K562 (cell line): ENCODE data around the gene GNAL. TPM values are rescaled to one million over a fixed set of nuclear protein-coding genes. Genes with fewer than 3 reads are reported as not detected.

Experiments used
- ATAC-seq: fragments of 200-7000 bp; cut with Tn5 transposase; 3 replicates; pipeline ENCODE4 v1.9.1; 2020; ENCODE audit warnings: moderate library complexity
- BruUV-seq: library from RNA; stranded (reverse); fragments of 400-500 nt; replicated peaks from 2 replicates; lab custom pipeline; 2021; lab: Mats Ljungman, UMichigan
- CTCF ChIA-PET: fragments of 300-600 bp; formaldehyde crosslinking; extraction: SDS; loops from one replicate; lab custom pipeline; 2021; ENCODE audit warnings: low intra/inter-chr PET ratio; lab: Yijun Ruan, JAX
- POLR2A ChIA-PET: fragments of 300-600, 350-650 bp; sonication (Branson Sonifier 250); formaldehyde crosslinking; extraction: SDS; loops from one replicate; lab custom pipeline; 2021; ENCODE audit warnings: antibody characterized with exemption, inconsistent platforms; lab: Yijun Ruan, JAX
- DNase-seq, 4 experiments: peaks; one replicate each; pipeline versions ENCODE4 v3.0.0 to v3.0.0-alpha.2; 2011 to 2018; ENCODE audit warnings: low spot score in 3 of 4, mixed read lengths in 3 of 4; ENCODE audit errors: extremely low read depth in 1 of 4
- FAIRE-seq: peaks from 2 replicates; lab custom pipeline; 2011; peaks lifted over from hg19 to GRCh38; lab: Jason Lieb, UNC
- H2AFZ ChIP-seq: 2 replicates; pipeline ENCODE4 v1.6.0; 2011; ENCODE audit warnings: low read depth, low read length, control low read depth, inconsistent platforms
- H3K27ac ChIP-seq: fragments of 200-600 bp; 3 replicates; pipeline ENCODE4 v1.8.0; 2011; ENCODE audit warnings: low read depth, mild to moderate bottlenecking, control low read depth, inconsistent platforms, low read length, moderate library complexity, mixed read lengths; ENCODE audit errors: extremely low read depth
- H3K27me3 ChIP-seq, 2 experiments: fragments of 300-600 bp in 1 of 2; 2 replicates in 1 of 2; 3 replicates in 1 of 2; pipeline versions ENCODE4 v1.6.0 to v1.8.0; 2011; ENCODE audit warnings: inconsistent platforms in 2 of 2, low read length in 2 of 2, mild to moderate bottlenecking in 1 of 2, mixed read lengths in 1 of 2, moderate library complexity in 1 of 2; ENCODE audit not compliant: control insufficient read depth in 2 of 2, insufficient read depth in 2 of 2
- H3K36me3 ChIP-seq: fragments of 300-600 bp; 3 replicates; pipeline ENCODE4 v1.8.0; 2011; ENCODE audit warnings: mild to moderate bottlenecking, low read length, inconsistent platforms; ENCODE audit not compliant: control insufficient read depth, insufficient read depth
- H3K4me1 ChIP-seq, 2 experiments: fragments of 200-600 bp in 1 of 2; replicated peaks in 1 of 2; 2 replicates in 1 of 2; 3 replicates in 1 of 2; pipeline versions ENCODE4 v1.5.1 to v1.8.0; 2011; ENCODE audit warnings: inconsistent platforms in 2 of 2, low read length in 2 of 2, mild to moderate bottlenecking in 1 of 2, mixed read lengths in 1 of 2, moderate library complexity in 1 of 2; ENCODE audit not compliant: control insufficient read depth in 2 of 2, insufficient read depth in 2 of 2
- H3K4me2 ChIP-seq: 2 replicates; pipeline ENCODE4 v1.6.1; 2011; ENCODE audit warnings: low read length, control low read depth, inconsistent platforms, mixed read lengths; ENCODE audit not compliant: insufficient read depth
- H3K4me3 ChIP-seq: fragments of 200-600 bp; sonication (generic), shearing (Covaris generic); 2 replicates; pipeline ENCODE4 v1.5.1; 2016; ENCODE audit warnings: control low read depth, inconsistent platforms
- H3K79me2 ChIP-seq: fragments of 200-600 bp; 3 replicates; pipeline ENCODE4 v1.8.0; 2011; ENCODE audit warnings: low read length, inconsistent platforms; ENCODE audit not compliant: control insufficient read depth, insufficient read depth
- H3K9ac ChIP-seq, 2 experiments: 2 replicates each; pipeline versions ENCODE4 v1.6.0 to v1.6.1; 2011; ENCODE audit warnings: low read depth in 2 of 2, low read length in 2 of 2, control low read depth in 1 of 2, inconsistent platforms in 1 of 2, mild to moderate bottlenecking in 1 of 2, mixed read lengths in 1 of 2; ENCODE audit not compliant: insufficient read depth in 1 of 2
- H3K9me1 ChIP-seq: one replicate; pipeline ENCODE4 v1.6.0; 2011; ENCODE audit warnings: inconsistent platforms, mild to moderate bottlenecking, low read length, moderate library complexity; ENCODE audit not compliant: control insufficient read depth, insufficient read depth
- H3K9me3 ChIP-seq: replicated peaks from 2 replicates; pipeline ENCODE4 v1.5.1; 2011; ENCODE audit warnings: low read depth, low read length, inconsistent platforms; ENCODE audit not compliant: control insufficient read depth, insufficient read depth
- H4K20me1 ChIP-seq: replicated peaks from 2 replicates; pipeline ENCODE4 v1.6.1; 2011; ENCODE audit warnings: low read length, inconsistent platforms, mixed read lengths; ENCODE audit not compliant: control insufficient read depth, insufficient read depth
- CREM ChIP-seq: IDR thresholded peaks from 2 replicates; pipeline ENCODE4 v1.6.1; 2014; ENCODE audit warnings: antibody characterized with exemption, low read depth
- CXXC5 ChIP-seq: fragments of 250-450 bp; sonication (Bioruptor Pico); IDR thresholded peaks from 2 replicates; pipeline ENCODE4 v1.8.0; 2022; ENCODE audit warnings: inconsistent platforms, mild to moderate bottlenecking, moderate library complexity
- EP400 ChIP-seq: fragments of 450-650 bp; IDR thresholded peaks from 2 replicates; pipeline ENCODE4 v1.6.1; 2017; ENCODE audit warnings: antibody characterized with exemption, mild to moderate bottlenecking, moderate library complexity
- HDAC2 ChIP-seq: fragments of 450-650 bp; IDR thresholded peaks from 2 replicates; pipeline ENCODE4 v1.6.1; 2016; ENCODE audit warnings: mild to moderate bottlenecking
- L3MBTL2 ChIP-seq: fragments of 450-650 bp; IDR thresholded peaks from 2 replicates; pipeline ENCODE4 v1.6.1; 2016; ENCODE audit warnings: mild to moderate bottlenecking, moderate library complexity
- MEF2A ChIP-seq: IDR thresholded peaks from 2 replicates; pipeline ENCODE4 v1.6.1; 2011; ENCODE audit warnings: low read depth, mild to moderate bottlenecking, low read length, moderate library complexity; ENCODE audit not compliant: control insufficient read depth
- NBN ChIP-seq: fragments of 450-650 bp; IDR thresholded peaks from 2 replicates; pipeline ENCODE4 v1.6.1; 2016; ENCODE audit warnings: low read depth, mild to moderate bottlenecking
- PCBP2 ChIP-seq: fragments of 200-400 bp; formaldehyde crosslinking; IDR thresholded peaks from 2 replicates; pipeline ENCODE4 v1.6.1; 2018; ENCODE audit warnings: low read length, low read depth, mild to moderate bottlenecking, moderate library complexity; ENCODE audit not compliant: poor library complexity, severe bottlenecking
- RHOXF2B ChIP-seq: fragments of 250-450 bp; sonication (Bioruptor Pico); conservative IDR thresholded peaks from 2 replicates; pipeline ENCODE4 v1.5.1; 2021
- SP1 ChIP-seq: sonication (generic); formaldehyde crosslinking; IDR thresholded peaks from 2 replicates; pipeline ENCODE4 v1.8.1; 2022; ENCODE audit warnings: mild to moderate bottlenecking, missing genetic modification reagents
- TARDBP ChIP-seq: fragments of 450-650 bp; IDR thresholded peaks from 2 replicates; pipeline ENCODE4 v1.6.1; 2016
- ZSCAN32 ChIP-seq: fragments of 450-650 bp; formaldehyde crosslinking; IDR thresholded peaks from 2 replicates; pipeline ENCODE4 v1.4.0; 2020; ENCODE audit warnings: mild to moderate bottlenecking, moderate library complexity
- WGBS: fragments of 100-300 bp; shearing (Covaris generic); methylation state at CpG from one replicate; pipeline ENCODE4 v1.1.6; 2016; ENCODE audit warnings: low coverage, mixed read lengths; ENCODE audit not compliant: insufficient coverage; ENCODE audit errors: missing lambda C conversion rate; 5-methylcytosine and 5-hydroxymethylcytosine counted together
- in situ Hi-C: fragments of 300-500 bp; cut with MboI; formaldehyde crosslinking; loops from 4 replicates; pipeline ENCODE4 v1.15.0; 2018; ENCODE audit warnings: inconsistent platforms, mixed read lengths
- intact Hi-C: fragments of 100-400 bp; cut with micrococcal nuclease; formaldehyde crosslinking; loops from 2 replicates; pipeline ENCODE4 v1.14.2; 2022
- polyA plus RNA-seq, 8 experiments: library from polyadenylated mRNA; depleted of rRNA in 4 of 8; stranded (reverse) in 5 of 8; unstranded in 3 of 8; fragments of >200 nt; fragmentation: Nextera tagmentation in 2 of 8; fragmentation: Illumina TruSeq in 1 of 8; extraction: Ambion mirVana in 2 of 8; extraction: Trizol in 1 of 8; gene quantifications; 2 replicates each; pipeline versions ENCODE4 v1.2.1 to v1.2.3, GENCODE V29; 2011 to 2014; ENCODE audit warnings: inconsistent platforms in 1 of 8, missing spikeins in 1 of 8
- total RNA-seq, 7 experiments: library from RNA; depleted of rRNA in 6 of 7; stranded (reverse); fragments of >200 nt in 6 of 7; fragmentation: Illumina TruSeq in 2 of 7; extraction: Trizol in 2 of 7; gene quantifications; 2 replicates each; pipeline versions ENCODE4 v1.2.1 to v1.2.3, GENCODE V29; 2011 to 2021; ENCODE audit warnings: low replicate concordance in 1 of 7
- TF ChIP-seq, protein P1 (sequence below): fragments of 200-800 bp; sonication (Bioruptor generic); IDR thresholded peaks from 2 replicates; pipeline ENCODE4 v1.6.1; 2017; ENCODE audit warnings: missing genetic modification characterization, missing compliant biosample characterization
- TF ChIP-seq, protein P2 (sequence below): fragments of 450-650 bp; IDR thresholded peaks from 2 replicates; pipeline ENCODE4 v1.6.1; 2016; ENCODE audit warnings: missing biosample characterization, missing genetic modification characterization
- TF ChIP-seq, protein P3 (sequence below): fragments of 450-650 bp; formaldehyde crosslinking; IDR thresholded peaks from 2 replicates; pipeline ENCODE4 v1.4.0; 2022; ENCODE audit warnings: mild to moderate bottlenecking, moderate library complexity

GNAL gene
- total and polyA plus RNA-seq, 9 of the 15 experiments (the other 6 are each of a cell fraction or from before 2014, with no cell fraction given): under 0.01 to 0.10 (median 0.01) TPM; not detected in 5

DNA sequence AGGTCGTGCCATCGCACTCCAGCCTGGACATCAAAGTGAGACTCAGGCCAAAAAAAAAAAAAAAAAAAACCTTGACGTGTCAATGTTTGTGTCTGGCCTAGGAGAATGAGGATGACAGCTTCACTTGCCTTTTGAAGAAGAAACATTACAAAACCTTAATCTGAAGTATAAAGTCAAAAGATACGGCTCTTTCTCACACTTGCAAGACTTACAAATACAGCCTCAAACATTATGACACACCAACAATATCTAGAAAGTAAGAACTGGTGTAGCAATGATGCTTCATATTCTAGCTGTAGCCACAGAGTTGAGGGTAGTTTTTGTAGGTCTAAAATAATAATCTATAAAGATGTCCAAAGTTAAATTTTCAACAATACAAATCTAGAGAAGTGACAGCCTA, 193.6 kb downstream of the GNAL start:
- Histone ChIP-seq H3K27me3 (no peaks in the 10 kb centered on the region; a peak in 1 of 5 replicates), H3K79me2 (no peaks in the 10 kb centered on the region), H3K9me1 (no peaks in the 10 kb centered on the region), H3K4me2 (no peak overlapping the region), H3K27ac (no peak overlapping the region), H2AFZ (no peak overlapping the region), H3K4me3 (no peak overlapping the region), H3K9me3 (no peaks in the 10 kb centered on the region), H3K9ac (no peak overlapping the region), H4K20me1 (no peaks in the 10 kb centered on the region), H3K36me3 (0 out of 3 replicates have a peak, but pooled peaks cover 2% of the 10 kb centered on the region), H3K4me1 (peaks cover 9 to 16% of the 10 kb centered on the region in 2 experiments; a peak in 4 of 5 replicates)
- POLR2A ChIA-PET: interaction anchor here (1.1 kb wide), 1 partner anchor 13 kb away, joined by 3 read pairs; no protein-coding TSS in a partner anchor
- ATAC-seq (no peak), FAIRE-seq (no peak), DNase-seq (no peak)
- CTCF ChIA-PET: no interaction called here
- intact Hi-C loops: no loop called here
- no TSS peak for BruUV-seq
- in situ Hi-C loops: no loop called here
- WGBS: 93% methylated on average over 1 of the region's 4 CpGs
- TF ChIP-seq TARDBP (no peak), PCBP2 (no peak)
- TF ChIP-seq, protein P1, sequence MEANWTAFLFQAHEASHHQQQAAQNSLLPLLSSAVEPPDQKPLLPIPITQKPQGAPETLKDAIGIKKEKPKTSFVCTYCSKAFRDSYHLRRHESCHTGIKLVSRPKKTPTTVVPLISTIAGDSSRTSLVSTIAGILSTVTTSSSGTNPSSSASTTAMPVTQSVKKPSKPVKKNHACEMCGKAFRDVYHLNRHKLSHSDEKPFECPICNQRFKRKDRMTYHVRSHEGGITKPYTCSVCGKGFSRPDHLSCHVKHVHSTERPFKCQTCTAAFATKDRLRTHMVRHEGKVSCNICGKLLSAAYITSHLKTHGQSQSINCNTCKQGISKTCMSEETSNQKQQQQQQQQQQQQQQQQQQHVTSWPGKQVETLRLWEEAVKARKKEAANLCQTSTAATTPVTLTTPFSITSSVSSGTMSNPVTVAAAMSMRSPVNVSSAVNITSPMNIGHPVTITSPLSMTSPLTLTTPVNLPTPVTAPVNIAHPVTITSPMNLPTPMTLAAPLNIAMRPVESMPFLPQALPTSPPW (CRISPR knock-in tag): no peak

DNA sequence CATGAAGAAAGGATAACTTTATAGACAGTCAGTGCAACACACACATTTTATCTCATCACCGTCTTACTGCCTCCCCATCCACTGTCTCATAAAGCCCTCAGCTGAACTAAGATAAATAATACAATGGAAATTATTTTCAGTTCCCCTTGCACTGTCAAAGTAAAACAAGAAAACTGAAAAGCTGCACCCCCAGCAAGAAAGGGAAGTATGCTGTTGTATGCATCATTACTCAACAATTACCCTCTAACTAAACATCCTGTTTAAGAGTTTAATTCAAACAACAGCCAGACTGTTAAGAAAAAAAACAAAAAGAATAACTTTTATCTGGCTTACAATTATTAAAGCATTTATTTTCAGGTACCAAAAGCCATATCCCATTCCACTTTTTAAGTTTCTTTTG, 194.1 kb downstream of the GNAL start:
- Histone ChIP-seq H3K9ac (no peak overlapping the region), H3K4me3 (no peak overlapping the region), H3K4me2 (no peak overlapping the region), H3K9me1 (no peaks in the 10 kb centered on the region), H4K20me1 (no peaks in the 10 kb centered on the region), H2AFZ (no peak overlapping the region), H3K36me3 (0 out of 3 replicates have a peak, but pooled peaks cover 2% of the 10 kb centered on the region), H3K79me2 (no peaks in the 10 kb centered on the region), H3K4me1 (peaks cover 11 to 16% of the 10 kb centered on the region in 2 experiments; a peak in 4 of 5 replicates), H3K9me3 (no peaks in the 10 kb centered on the region), H3K27me3 (no peaks in the 10 kb centered on the region; a peak in 1 of 5 replicates), H3K27ac (no peak overlapping the region)
- ChIA-PET CTCF (no interaction called here), POLR2A (no interaction called here)
- in situ Hi-C loops (no loop called here), intact Hi-C loops (no loop called here)
- ATAC-seq: no peak
- no peak for FAIRE-seq
- WGBS: 50% methylated on average over 1 of the region's 1 CpG
- no peak for DNase-seq
- BruUV-seq: no TSS peak
- no peak for TF ChIP-seq CREM
- TF ChIP-seq CXXC5 (CRISPR knock-in tag): no peak
- TF ChIP-seq SP1 (CRISPR knock-in tag): no peak
- TF ChIP-seq RHOXF2B: no peak
- TF ChIP-seq EP400: no peak
- TF ChIP-seq ZSCAN32: no peak
- no peak for TF ChIP-seq MEF2A
- TF ChIP-seq, protein P2, sequence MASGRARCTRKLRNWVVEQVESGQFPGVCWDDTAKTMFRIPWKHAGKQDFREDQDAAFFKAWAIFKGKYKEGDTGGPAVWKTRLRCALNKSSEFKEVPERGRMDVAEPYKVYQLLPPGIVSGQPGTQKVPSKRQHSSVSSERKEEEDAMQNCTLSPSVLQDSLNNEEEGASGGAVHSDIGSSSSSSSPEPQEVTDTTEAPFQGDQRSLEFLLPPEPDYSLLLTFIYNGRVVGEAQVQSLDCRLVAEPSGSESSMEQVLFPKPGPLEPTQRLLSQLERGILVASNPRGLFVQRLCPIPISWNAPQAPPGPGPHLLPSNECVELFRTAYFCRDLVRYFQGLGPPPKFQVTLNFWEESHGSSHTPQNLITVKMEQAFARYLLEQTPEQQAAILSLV (tag): no peak
- TF ChIP-seq NBN: no peak
- TF ChIP-seq HDAC2: no peak
- TF ChIP-seq, protein P3, sequence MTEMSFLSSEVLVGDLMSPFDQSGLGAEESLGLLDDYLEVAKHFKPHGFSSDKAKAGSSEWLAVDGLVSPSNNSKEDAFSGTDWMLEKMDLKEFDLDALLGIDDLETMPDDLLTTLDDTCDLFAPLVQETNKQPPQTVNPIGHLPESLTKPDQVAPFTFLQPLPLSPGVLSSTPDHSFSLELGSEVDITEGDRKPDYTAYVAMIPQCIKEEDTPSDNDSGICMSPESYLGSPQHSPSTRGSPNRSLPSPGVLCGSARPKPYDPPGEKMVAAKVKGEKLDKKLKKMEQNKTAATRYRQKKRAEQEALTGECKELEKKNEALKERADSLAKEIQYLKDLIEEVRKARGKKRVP (CRISPR knock-in tag): no peak
- no peak for TF ChIP-seq L3MBTL2
